EL (cell line): ENCODE measurements around the gene FKBP5.
"Not testable (repeated sequence)": the region's sequence is repeated elsewhere in the genome, so short reads cannot be mapped to it uniquely, and the experiment has no call there.

Source experiments
- DNase-seq: peaks from one replicate; pipeline ENCODE4 v3.0.0-alpha.2; 2016

The FKBP5 gene

GRCh38 chr6:35722121-35722761, 33.5 kb upstream of the FKBP5 start:
- no peak for DNase-seq

- DNase-seq: peak; percentile 29
Observed at GRCh38 chr6:35719830-35720733, 31.4 kb upstream of the FKBP5 start.

DNA sequence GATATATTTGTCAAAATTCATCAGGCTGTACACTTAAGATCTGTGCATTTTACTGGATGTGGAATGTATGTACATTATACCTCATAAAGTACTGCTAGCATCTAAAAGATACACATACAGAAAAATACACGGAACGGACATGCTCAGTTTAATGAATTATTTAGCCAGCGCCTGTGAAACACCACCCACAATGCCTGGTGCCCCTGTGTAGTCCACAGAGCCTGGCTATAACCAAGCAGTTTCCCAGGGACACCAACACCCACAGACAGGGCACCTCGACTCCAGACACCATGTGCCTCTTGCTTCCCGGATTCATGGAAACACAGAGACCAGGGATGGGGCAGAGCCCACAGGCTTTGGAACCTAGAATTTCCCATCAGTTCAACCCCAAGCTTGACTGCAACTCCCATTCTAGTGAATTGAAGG, 30.7 kb upstream of the FKBP5 start:
- no peak for DNase-seq

- DNase-seq: no peak
Observed at GRCh38 chr6:35718911-35719381, 30.2 kb upstream of the FKBP5 start.

- no peak for DNase-seq
Observed at GRCh38 chr6:35718375-35718736, 29.6 kb upstream of the FKBP5 start.

GRCh38 chr6:35717449-35718374, 29.0 kb upstream of the FKBP5 start:
- no peak for DNase-seq

DNA sequence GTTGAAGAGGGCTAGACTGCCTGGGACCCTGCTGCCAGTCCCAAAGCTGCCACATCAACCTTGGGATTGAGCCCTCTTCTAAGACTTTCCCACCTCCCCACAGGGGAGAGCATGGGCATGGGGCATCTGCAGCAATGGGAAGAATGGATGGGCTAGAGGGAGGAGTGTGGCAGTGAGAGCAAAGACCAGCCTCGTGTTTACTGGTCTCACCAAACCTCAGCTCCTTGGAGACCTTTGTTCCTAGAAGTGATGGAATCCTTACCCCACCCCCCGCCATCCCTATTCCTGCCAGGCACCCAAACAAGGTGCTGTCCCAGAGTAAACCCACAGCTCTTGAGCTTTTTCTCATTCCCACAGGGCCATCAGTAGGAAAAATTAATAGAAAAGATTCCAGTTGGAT, 28.1 kb upstream of the FKBP5 start:
- no peak for DNase-seq

- DNase-seq: no peak
Observed at GRCh38 chr6:35713006-35713767, 24.5 kb upstream of the FKBP5 start.

- no peak for DNase-seq
Observed at GRCh38 chr6:35711731-35712130, 23.0 kb upstream of the FKBP5 start.

GRCh38 chr6:35710241-35710847, 21.6 kb upstream of the FKBP5 start:
- DNase-seq: no peak

- DNase-seq: no peak
Observed at GRCh38 chr6:35708585-35708984, 19.9 kb upstream of the FKBP5 start.

GRCh38 chr6:35707714-35708407, 19.1 kb upstream of the FKBP5 start:
- DNase-seq: no peak

DNA sequence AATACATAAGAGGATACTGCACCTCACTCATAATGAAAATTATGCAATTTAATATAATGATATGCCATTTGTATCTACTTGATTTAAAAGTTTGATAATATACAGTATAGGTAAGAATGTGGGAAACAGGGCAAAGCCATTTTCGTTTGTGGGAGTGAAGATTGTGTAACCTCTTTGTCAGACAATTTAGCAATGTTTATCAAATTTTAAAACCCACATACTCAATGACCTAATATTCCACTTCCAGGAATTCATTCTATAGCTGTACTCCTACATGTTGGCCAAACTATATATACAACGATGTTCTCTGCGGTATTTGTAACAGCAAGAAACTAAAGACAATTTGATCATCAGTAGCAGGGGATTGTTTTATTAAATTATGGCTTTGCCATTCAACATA, 17.8 kb upstream of the FKBP5 start:
- DNase-seq: no peak

DNA sequence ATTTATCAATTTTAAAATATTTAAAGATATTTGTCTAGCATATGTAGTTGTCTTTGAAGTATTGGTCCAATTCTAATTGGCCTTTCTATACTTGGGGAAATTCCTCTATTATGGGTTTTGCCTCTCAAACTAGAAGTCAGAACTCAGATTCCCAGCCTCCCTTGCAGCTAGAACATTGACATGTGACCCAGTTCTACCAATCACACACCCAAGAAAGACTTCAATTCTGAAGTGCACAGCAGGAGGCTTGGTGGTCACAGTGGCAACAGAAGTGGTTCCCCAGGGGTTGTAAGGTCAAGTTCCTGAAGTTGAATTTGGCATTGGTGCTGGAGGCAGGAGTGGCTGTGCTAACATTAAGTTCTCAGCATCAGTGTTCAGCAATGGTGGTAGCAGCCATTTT, 14.8 kb upstream of the FKBP5 start:
- DNase-seq: no peak

DNA sequence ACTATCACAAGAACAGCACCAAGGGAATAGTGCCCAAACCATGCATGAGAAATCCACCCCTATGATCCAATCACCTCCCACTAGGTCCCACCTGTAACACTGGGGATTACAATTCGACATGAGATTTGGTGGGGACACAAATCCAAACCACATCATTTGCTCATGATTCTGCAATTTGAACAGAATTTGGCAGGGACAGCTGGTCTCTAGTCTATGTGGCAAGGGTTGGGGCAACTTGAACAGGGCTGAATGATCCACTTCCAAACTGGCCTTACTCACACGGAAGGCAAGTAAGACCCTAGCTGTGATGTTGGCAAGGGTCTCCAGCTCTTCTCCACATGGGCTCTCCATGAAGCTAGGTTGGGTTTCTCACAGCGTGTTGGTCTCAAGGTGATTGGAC, 10.1 kb upstream of the FKBP5 start:
- DNase-seq: no peak

DNA sequence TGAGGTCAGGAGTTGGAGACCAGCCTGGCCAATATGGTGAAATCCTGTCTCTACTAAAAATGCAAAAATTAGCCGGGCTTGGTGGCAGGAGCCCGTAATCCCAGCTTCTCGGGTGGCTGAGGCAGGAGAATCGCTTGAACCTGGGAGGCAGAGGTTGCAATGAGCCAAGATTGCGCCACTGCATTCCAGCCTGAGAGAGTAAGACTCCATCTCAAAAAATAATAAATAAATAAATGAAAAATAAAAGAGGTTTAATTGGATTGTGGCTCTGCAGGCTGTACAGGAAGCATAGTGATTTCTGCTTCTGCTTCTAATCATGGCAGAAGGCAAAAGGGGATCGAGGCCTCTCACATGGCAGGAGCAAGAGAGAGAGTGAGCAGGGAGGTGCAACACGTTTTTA, 9.7 kb upstream of the FKBP5 start:
- DNase-seq: not testable (repeated sequence)

DNA sequence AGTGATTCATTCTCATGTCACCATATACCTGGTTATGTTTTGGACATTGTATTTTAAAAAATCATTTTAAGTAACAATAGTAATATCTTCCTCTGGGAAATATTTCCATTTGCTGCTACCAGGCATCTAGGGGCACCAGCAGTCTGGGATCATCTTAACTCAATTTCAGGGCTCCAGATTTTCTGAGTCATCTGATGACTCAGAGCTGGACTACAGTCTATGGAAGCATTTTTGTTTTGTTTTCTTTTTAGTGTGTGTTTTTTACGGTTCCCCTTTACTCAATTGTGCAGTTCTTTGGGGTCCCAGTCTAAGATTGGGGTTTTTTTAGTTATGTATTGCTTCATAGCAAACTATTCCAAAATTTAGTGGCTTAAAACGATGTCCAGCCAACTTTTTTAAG, 5.7 kb upstream of the FKBP5 start:
- peak; percentile 55 for DNase-seq

DNA sequence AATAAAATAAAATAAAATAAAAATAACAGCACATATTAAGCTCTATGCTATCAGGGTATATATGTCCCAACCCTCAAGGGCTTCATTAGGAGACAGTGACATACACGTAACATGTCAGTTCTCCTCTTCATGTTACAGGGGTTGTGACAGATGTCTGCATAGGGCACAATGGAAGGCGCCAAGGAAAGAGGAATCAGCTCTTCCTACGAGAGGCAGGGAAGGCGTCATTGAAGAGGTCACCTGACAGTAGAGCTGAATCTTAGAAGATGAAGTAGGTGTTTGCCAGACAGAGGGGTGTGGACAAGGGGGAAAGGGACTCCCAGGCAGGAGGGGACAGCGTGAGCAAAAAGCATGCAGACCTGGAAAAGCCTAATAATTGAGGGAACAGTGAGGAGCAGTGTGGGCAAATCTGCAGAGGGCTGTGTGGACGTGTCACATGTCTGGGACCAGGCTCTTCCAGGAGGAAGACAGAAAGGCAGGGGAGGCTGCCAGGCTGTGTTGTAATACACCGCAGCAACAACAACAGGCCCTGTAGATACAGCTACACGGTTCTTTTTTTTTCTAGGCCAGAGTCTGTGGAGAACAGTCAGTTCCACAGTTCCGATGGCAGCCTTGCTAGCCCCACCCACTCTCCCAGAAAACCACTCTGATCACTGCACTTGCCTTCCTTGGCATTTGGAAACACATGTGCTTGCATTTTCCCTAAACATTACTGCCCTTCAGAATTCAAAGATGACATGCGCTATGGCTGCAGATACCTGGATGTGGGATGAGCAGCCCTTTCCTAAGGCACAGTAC, 2.5 kb upstream of the FKBP5 start:
- no peak for DNase-seq

- no peak for DNase-seq
Observed at GRCh38 chr6:35690484-35690883, 1.8 kb upstream of the FKBP5 start.

- DNase-seq: not testable (repeated sequence)
Observed at GRCh38 chr6:35690006-35690405, 1.3 kb upstream of the FKBP5 start.
